CD1c-positive myeloid dendritic cell (primary cell): Measurements from ENCODE around the gene TGFBR3L.
"Not testable (repeated sequence)": the region's sequence is repeated elsewhere in the genome, so short reads cannot be mapped to it uniquely, and the experiment has no call there.

Experiments used
- DNase-seq: peaks from one replicate; pipeline ENCODE4 v3.0.0-alpha.2; 2016; ENCODE audit errors: extremely low spot score

Gene TGFBR3L

GRCh38 chr19:7959211-7959610, 44.6 kb downstream of the TGFBR3L start:
- no peak for DNase-seq

GRCh38 chr19:7961082-7961481, 46.5 kb downstream of the TGFBR3L start:
- DNase-seq: not testable (repeated sequence)

GRCh38 chr19:7961920-7962626, 47.4 kb downstream of the TGFBR3L start:
- DNase-seq: no peak

GRCh38 chr19:7962644-7963268, 48.1 kb downstream of the TGFBR3L start:
- no peak for DNase-seq

- no peak for DNase-seq
Measured at GRCh38 chr19:7963566-7963965, 48.9 kb downstream of the TGFBR3L start.

GRCh38 chr19:7965259-7965841, 50.7 kb downstream of the TGFBR3L start:
- no peak for DNase-seq

- DNase-seq: no peak
Measured at GRCh38 chr19:7965921-7966665, 51.5 kb downstream of the TGFBR3L start.

GRCh38 chr19:7968008-7968795, 53.6 kb downstream of the TGFBR3L start:
- no peak for DNase-seq
